IPS DF 19.7 (cell line): ENCODE results near the gene SHQ1.

ENCODE experiments used
- DNase-seq: peaks from one replicate; pipeline ENCODE4 v3.0.0-alpha.2; 2013; ENCODE audit warnings: low read depth, low spot score

SHQ1 gene

GRCh38 chr3:72848703-72849081, 447 bp upstream of the SHQ1 start:
- DNase-seq: no peak

DNA sequence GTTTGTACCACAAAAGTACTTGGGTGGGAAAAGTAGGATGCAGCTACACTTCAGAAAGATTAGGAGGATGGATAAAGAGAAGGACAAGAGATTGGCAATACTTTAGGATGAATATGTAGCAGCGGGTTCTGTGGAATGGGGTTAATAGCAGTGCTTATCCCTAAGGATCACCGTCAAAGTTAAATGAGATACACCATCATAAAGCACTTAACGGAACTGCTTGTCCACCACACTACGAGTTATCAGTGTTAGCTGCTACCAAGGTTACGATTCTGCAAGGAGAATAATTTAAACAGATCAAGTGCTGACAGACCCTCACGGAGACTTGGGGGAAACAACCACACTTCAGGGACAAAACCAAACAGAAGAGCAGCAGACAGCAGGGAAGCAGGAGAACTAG, 963 bp downstream of the SHQ1 start:
- no peak for DNase-seq

GRCh38 chr3:72846166-72846565, 2.1 kb downstream of the SHQ1 start:
- DNase-seq: no peak

GRCh38 chr3:72844436-72844993, 3.7 kb downstream of the SHQ1 start:
- no peak for DNase-seq

DNA sequence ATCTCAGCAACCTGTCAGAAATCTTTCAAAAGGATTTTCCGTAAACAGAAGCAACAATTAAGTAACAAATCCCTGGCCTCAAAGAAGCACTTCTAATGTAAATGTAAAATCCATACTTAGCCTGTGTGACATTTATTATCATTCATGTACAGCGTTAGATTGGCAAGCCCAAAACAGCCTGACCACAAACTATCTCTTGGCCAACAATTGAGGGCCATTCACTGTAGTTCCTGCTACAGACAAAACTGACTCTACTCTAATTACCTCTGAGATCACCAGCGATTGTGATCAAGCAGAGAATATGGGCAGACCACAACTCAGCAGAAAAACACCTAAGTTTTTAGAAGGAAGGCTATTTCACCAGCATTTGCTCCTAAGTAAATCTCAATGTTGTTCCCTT, 9.2 kb downstream of the SHQ1 start:
- no peak for DNase-seq

- DNase-seq: no peak
Measured at GRCh38 chr3:72836923-72837322, 11.3 kb downstream of the SHQ1 start.

DNA sequence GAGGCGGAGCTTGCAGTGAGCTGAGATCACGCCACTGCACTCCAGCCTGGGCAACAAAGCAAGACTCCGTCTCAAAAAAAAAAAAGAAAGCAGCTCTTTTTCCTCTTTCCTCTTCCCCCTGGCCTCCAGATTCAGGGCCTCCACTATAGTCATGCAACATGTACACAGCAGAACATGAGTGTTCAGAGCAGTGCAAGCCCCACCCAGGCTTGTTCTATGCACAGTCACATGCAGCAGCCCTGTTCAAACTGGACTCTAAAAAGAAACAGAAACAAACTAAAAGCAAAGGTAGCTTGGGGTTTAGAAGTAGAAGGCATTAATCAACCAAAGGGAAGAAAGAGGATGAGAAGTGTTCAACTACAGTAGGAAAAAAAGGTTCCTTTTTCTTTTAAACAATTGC, 11.8 kb downstream of the SHQ1 start:
- DNase-seq: no peak

- DNase-seq: no peak
Measured at GRCh38 chr3:72830452-72831223, 17.6 kb downstream of the SHQ1 start.

DNA sequence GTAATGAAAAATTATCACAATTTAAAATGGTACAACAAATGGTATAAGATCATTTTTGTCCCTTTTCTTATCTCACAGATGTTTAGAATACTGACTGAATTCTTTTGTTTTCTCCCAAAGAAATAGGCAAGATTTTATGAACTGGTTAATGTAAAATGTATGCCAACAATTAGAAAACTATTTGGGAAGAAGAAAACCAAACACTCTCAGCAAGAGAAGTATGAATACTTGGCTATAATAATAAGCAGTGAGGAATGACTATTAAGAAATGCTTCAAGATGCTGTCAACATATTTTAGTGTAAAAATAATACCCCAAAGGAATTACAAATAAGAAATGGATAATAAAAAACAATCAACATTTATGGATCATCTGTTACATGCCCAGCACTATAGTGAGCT, 18.5 kb downstream of the SHQ1 start:
- DNase-seq: no peak

DNA sequence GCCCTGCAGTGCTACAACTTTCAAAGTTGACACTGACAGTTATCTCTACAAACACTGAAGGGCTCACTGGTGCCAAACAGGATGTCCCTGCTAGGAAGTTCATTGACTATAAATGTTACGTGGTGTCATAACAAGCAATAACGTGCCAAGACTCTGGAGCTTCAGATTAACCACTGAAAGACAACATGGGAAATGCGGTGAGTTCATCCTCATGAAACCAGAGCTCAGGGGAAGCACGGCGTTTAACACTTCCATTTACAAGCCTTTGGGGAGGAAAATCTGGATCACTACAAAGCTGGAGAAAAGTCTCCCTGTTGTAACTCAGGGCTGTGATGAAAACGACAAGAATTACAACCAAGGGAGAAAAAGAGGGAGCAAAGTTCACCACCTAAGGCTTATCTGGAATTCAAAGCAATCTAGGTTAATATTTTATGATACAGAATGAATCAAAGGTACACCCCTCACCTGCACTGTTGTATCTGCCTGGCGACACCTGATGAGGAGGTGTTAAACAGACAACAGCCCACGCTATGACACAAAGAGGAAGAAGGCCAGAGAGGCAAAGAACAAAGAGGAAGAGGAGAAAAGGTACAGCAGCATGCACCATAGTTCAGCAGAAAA, 27.0 kb downstream of the SHQ1 start:
- no peak for DNase-seq

DNA sequence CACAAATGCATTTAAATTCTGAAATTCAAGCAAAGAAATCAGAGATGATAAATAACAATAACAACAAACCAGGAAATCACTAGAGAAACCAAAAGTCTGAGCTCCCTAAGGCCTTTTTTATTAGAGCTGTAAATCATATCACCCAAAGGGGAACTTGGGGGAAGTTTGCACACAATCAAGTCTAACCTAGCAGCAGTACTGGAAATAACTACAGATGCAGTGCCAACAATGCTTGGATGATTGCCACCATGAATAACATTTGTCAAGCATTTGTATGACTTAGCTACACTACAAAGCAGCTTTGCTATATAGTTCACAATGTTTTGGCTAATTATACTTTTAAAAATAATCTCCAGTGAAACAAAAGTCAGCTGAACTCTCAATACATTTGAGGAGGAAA, 27.8 kb downstream of the SHQ1 start:
- DNase-seq: no peak

GRCh38 chr3:72818905-72819304, 29.3 kb downstream of the SHQ1 start:
- no peak for DNase-seq

GRCh38 chr3:72818092-72818773, 30.0 kb downstream of the SHQ1 start:
- no peak for DNase-seq

DNA sequence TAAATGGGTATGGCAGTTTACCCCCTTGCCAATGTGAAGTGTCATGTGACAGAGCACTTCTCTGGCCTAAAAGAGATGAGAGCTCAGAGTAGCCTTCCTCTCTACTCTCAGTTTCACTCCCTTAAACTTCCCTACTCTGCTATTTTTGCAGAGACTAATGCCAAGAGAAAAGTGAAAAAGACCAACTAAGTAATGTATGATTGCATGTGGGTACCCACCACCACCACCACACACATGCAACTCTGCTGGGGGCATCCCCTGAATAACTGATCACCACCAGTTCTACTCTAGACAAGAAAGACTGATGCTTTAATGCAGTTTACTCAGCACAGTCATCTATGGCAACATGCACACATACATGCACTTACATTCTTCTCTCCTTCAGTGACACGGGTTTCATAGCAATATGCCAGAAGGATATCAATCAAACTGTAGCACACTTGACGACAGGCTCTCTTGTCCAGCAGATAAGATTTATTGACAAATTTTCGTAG, 31.3 kb downstream of the SHQ1 start:
- no peak for DNase-seq

DNA sequence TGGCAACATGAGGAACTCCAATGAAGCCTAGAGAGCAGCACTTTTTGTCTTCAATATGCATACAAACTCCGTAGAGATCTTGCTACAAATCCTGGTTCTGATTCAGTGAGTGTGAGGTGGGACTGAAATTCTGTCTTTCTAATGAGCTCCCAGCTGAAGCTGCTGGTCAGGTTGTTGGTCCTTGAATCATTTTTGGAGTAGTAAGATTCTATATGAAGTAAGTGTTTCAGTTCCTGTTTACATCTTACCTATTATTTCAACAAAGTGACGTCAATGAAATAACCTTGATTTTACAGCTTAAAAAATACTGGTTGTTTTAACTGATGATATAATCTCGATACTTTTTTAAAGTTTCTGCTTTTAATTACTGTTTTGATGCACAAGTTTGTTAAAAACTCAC, 33.9 kb downstream of the SHQ1 start:
- DNase-seq: no peak

- DNase-seq: no peak
Measured at GRCh38 chr3:72812201-72812600, 36.0 kb downstream of the SHQ1 start.

DNA sequence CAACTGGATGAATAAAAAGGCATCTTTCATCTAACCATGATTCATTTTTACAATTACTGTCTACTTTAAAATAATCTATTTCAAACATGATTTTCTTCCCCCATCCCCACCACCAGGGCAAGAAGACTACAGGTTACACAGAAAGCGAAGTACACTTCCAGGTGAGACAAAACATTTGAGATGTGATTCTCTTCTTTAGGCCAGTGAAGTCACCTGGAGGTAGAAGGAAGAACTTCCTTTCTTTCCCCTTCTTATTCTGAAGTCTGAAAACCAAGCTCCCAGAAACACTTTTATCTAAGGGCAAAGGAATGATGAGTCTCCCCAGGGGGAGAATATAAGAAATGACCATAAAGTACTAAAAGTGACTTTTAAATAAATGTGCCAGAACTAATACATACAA, 36.7 kb downstream of the SHQ1 start:
- no peak for DNase-seq

- no peak for DNase-seq
Measured at GRCh38 chr3:72810659-72811434, 37.4 kb downstream of the SHQ1 start.

- no peak for DNase-seq
Measured at GRCh38 chr3:72810063-72810462, 38.2 kb downstream of the SHQ1 start.

DNA sequence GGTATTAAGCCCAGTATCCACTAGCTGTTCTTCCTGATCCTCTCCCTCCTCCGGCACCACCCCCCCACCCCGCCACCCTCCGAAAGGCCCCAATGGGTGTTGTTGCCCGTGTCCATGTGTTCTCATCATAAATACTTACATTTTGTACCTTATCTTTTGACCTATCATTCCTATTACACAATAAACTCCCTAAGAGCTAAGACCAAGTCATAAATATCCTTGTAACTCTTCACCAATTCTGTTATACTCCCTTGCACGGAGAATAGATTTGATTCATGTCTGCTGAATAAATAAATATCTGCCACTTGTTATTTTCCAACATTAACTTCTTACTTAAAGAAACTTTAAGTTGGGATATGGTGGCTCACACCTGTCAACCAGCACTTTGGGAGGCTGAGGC, 43.9 kb downstream of the SHQ1 start:
- no peak for DNase-seq

- DNase-seq: no peak
Measured at GRCh38 chr3:72803573-72803972, 44.7 kb downstream of the SHQ1 start.

- no peak for DNase-seq
Measured at GRCh38 chr3:72802001-72802400, 46.2 kb downstream of the SHQ1 start.
